Neuronal stem cell (in vitro differentiated cells): ENCODE results near the gene MMP26.

Experiments
- DNase-seq: peaks from one replicate; pipeline ENCODE4 v3.0.0-alpha.2; 2013; ENCODE audit warnings: low spot score
- H2AFZ ChIP-seq: one replicate; pipeline ENCODE4 v1.6.1; 2013; ENCODE audit warnings: mild to moderate bottlenecking, low read length, inconsistent platforms
- H2AK5ac ChIP-seq: 2 replicates; pipeline ENCODE4 v1.6.1; 2013; ENCODE audit warnings: low read depth, mild to moderate bottlenecking, inconsistent platforms, low read length, moderate library complexity, mixed read lengths
- H2BK120ac ChIP-seq: 2 replicates; pipeline ENCODE4 v1.6.1; 2013; ENCODE audit warnings: low read depth, mild to moderate bottlenecking, inconsistent platforms, low read length, moderate library complexity, mixed read lengths
- H2BK12ac ChIP-seq: one replicate; pipeline ENCODE4 v1.6.1; 2013; ENCODE audit warnings: low read length, inconsistent platforms
- H2BK15ac ChIP-seq: 2 replicates; pipeline ENCODE4 v1.6.1; 2013; ENCODE audit warnings: mild to moderate bottlenecking, low read length, inconsistent platforms, mixed read lengths
- H2BK5ac ChIP-seq: one replicate; pipeline ENCODE4 v1.6.1; 2013; ENCODE audit warnings: inconsistent platforms, mild to moderate bottlenecking, low read length, moderate library complexity
- H3K14ac ChIP-seq: one replicate; pipeline ENCODE4 v1.6.1; 2013; ENCODE audit warnings: low read length, inconsistent platforms
- H3K18ac ChIP-seq: 2 replicates; pipeline ENCODE4 v1.6.1; 2013; ENCODE audit warnings: low read length, inconsistent platforms
- H3K23ac ChIP-seq: 2 replicates; pipeline ENCODE4 v1.6.1; 2013; ENCODE audit warnings: low read depth, mild to moderate bottlenecking, mixed read lengths, low read length, inconsistent platforms; ENCODE audit not compliant: poor library complexity
- H3K27ac ChIP-seq: replicated peaks from 3 replicates; pipeline ENCODE4 v1.5.1; 2013; ENCODE audit warnings: low read length, inconsistent platforms
- H3K27me3 ChIP-seq, 3 experiments: 2 replicates each; pipeline ENCODE4 v1.6.1; 2013; ENCODE audit warnings: low read length in 3 of 3, mild to moderate bottlenecking in 2 of 3, inconsistent platforms in 1 of 3, low read depth in 1 of 3, mixed read lengths in 1 of 3, moderate library complexity in 1 of 3; ENCODE audit not compliant: control insufficient read depth in 3 of 3, insufficient read depth in 3 of 3
- H3K36me3 ChIP-seq, 2 donors: replicated peaks in 1 of 2; 2 replicates each; pipeline ENCODE4 v1.6.1; 2013; ENCODE audit warnings: low read length in 2 of 2; ENCODE audit not compliant: control insufficient read depth in 2 of 2, insufficient read depth in 2 of 2
- H3K4ac ChIP-seq: 2 replicates; pipeline ENCODE4 v1.6.1; 2013; ENCODE audit warnings: inconsistent platforms, mild to moderate bottlenecking, low read length, moderate library complexity
- H3K4me1 ChIP-seq, 2 donors: 1 replicate in 1 of 2; 2 replicates in 1 of 2; pipeline ENCODE4 v1.6.1; 2013; ENCODE audit warnings: low read length in 2 of 2, low read depth in 1 of 2; ENCODE audit not compliant: control insufficient read depth in 2 of 2, insufficient read depth in 1 of 2
- H3K4me2 ChIP-seq: one replicate; pipeline ENCODE4 v1.6.1; 2013; ENCODE audit warnings: mild to moderate bottlenecking, low read length, inconsistent platforms; ENCODE audit not compliant: insufficient read depth, poor library complexity, severe bottlenecking
- H3K4me3 ChIP-seq, 2 donors: 2 replicates each; pipeline ENCODE4 v1.5.1; 2013; ENCODE audit warnings: low read length in 2 of 2, mild to moderate bottlenecking in 2 of 2, inconsistent platforms in 1 of 2, moderate library complexity in 1 of 2
- H3K79me1 ChIP-seq: one replicate; pipeline ENCODE4 v1.6.1; 2013; ENCODE audit warnings: low read depth, mild to moderate bottlenecking, inconsistent platforms, low read length, moderate library complexity
- H3K9ac ChIP-seq: one replicate; pipeline ENCODE4 v1.6.1; 2013; ENCODE audit warnings: mild to moderate bottlenecking, low read depth, low read length, inconsistent platforms; ENCODE audit not compliant: poor library complexity
- H3K9me3 ChIP-seq, 2 donors: replicated peaks in 1 of 2; 2 replicates each; pipeline versions ENCODE3 to v1.6.1; 2013; ENCODE audit warnings: low read length in 2 of 2, mild to moderate bottlenecking in 2 of 2, inconsistent platforms in 1 of 2, low read depth in 1 of 2, mixed read lengths in 1 of 2, moderate library complexity in 1 of 2; ENCODE audit not compliant: control insufficient read depth in 2 of 2, insufficient read depth in 1 of 2
- H4K8ac ChIP-seq: one replicate; pipeline ENCODE4 v1.6.1; 2013; ENCODE audit warnings: low read depth, mild to moderate bottlenecking, inconsistent platforms, low read length, moderate library complexity
- H4K91ac ChIP-seq: one replicate; pipeline ENCODE4 v1.6.1; 2013; ENCODE audit warnings: low read length, low read depth, mild to moderate bottlenecking, inconsistent platforms; ENCODE audit not compliant: poor library complexity
- WGBS, 2 donors: extraction: QIAGEN DNeasy Blood & Tissue Kit; methylation state at CpG; one replicate each; pipeline ENCODE4 v1.1.7; 2013; ENCODE audit warnings: missing lambda C conversion rate in 2 of 2, mixed read lengths in 1 of 2; ENCODE audit not compliant: insufficient read length in 2 of 2, insufficient replicate concordance in 1 of 2; ENCODE audit errors: extremely low coverage in 2 of 2; 5-methylcytosine and 5-hydroxymethylcytosine counted together

MMP26 gene

DNA sequence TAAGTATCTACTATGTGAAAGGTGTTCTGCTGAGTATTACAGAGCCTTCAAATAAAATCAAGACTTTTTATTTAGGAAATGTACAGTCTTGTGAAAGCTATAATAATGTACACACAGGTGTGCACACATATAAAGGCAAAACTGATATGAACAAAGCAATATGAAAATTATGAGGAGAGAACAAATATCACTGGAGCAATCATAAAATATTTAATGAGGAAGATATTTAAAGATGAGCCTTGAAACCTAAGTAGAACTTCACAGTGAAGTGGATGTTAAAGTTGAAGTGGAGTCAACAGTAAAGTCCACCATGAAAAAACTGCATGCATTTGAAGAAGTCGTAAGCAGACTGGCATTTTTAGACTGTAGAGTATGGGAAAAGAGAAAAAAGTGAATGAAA lies 46.6 kb downstream of the MMP26 start:
- no peak overlapping the region for H3K4me2 ChIP-seq
- no peak overlapping the region for H2BK5ac ChIP-seq
- H3K9me3 ChIP-seq: no peaks in the 10 kb centered on the region
- H3K9ac ChIP-seq: no peak overlapping the region
- no peak overlapping the region for H2BK120ac ChIP-seq
- no peak overlapping the region for H3K18ac ChIP-seq
- H3K27me3 ChIP-seq: no peaks in the 10 kb centered on the region
- H3K79me1 ChIP-seq: no peaks in the 10 kb centered on the region
- no peak overlapping the region for H3K14ac ChIP-seq
- DNase-seq: no peak
- H2AK5ac ChIP-seq: no peak overlapping the region
- no peak overlapping the region for H3K23ac ChIP-seq
- no peak overlapping the region for H3K4me3 ChIP-seq
- H3K36me3 ChIP-seq: no peaks in the 10 kb centered on the region
- H2BK15ac ChIP-seq: no peak overlapping the region
- H2AFZ ChIP-seq: no peak overlapping the region
- no peak overlapping the region for H3K4ac ChIP-seq
- H3K4me1 ChIP-seq: no peaks in the 10 kb centered on the region
- H3K27ac ChIP-seq: no peak overlapping the region
- WGBS, 2 donors: no CpG with 5 or more reads among the region's 1 CpG
- no peak overlapping the region for H2BK12ac ChIP-seq
- no peak overlapping the region for H4K8ac ChIP-seq
- no peak overlapping the region for H4K91ac ChIP-seq
